ENCODE results near the gene ANKS1B. TPM values are rescaled to one million over a fixed set of nuclear protein-coding genes. Genes with fewer than 3 reads are reported as not detected.
"Not testable (repeated sequence)": the region's sequence is repeated elsewhere in the genome, so short reads cannot be mapped to it uniquely, and the experiment has no call there.

Gene ANKS1B
- total RNA-seq, 2 experiments from 2014 or later = 0.21 to 0.36 TPM

- ChIA-PET CTCF (no interaction called here), POLR2A (no interaction called here)
Measured at GRCh38 chr12:99769396-99769980, 215.2 kb downstream of the ANKS1B start.

GRCh38 chr12:99768758-99769157 is 216.0 kb downstream of the ANKS1B start:
- POLR2A ChIA-PET = no interaction called here
- CTCF ChIA-PET = no interaction called here

GRCh38 chr12:99767809-99768208 is 216.9 kb downstream of the ANKS1B start:
- POLR2A ChIA-PET = no interaction called here
- CTCF ChIA-PET = no interaction called here

GRCh38 chr12:99766408-99766807 is 218.3 kb downstream of the ANKS1B start:
- ChIA-PET CTCF (no interaction called here), POLR2A (no interaction called here)

- POLR2A ChIA-PET = no interaction called here
- CTCF ChIA-PET = interaction anchor here (0.5 kb wide), 1 partner anchor 1390 kb away, joined by 3 read pairs; no protein-coding TSS in a partner anchor
Measured at GRCh38 chr12:99765469-99766114, 219.1 kb downstream of the ANKS1B start.

- ChIA-PET POLR2A (no interaction called here), CTCF (no interaction called here)
Measured at GRCh38 chr12:99759444-99759843, 225.3 kb downstream of the ANKS1B start.

- CTCF ChIA-PET = no interaction called here
- POLR2A ChIA-PET = no interaction called here
Measured at GRCh38 chr12:99758997-99759396, 225.7 kb downstream of the ANKS1B start.

- ChIA-PET POLR2A (no interaction called here), CTCF (no interaction called here)
Measured at GRCh38 chr12:99752740-99753139, 232.0 kb downstream of the ANKS1B start.

- ChIA-PET POLR2A (no interaction called here), CTCF (no interaction called here)
Measured at GRCh38 chr12:99746538-99746937, 238.2 kb downstream of the ANKS1B start.

- ChIA-PET POLR2A (no interaction called here), CTCF (no interaction called here)
Measured at GRCh38 chr12:99745895-99746294, 238.8 kb downstream of the ANKS1B start.

GRCh38 chr12:99745121-99745520 is 239.6 kb downstream of the ANKS1B start:
- CTCF ChIA-PET = no interaction called here

GRCh38 chr12:99736760-99737269 is 247.9 kb downstream of the ANKS1B start:
- CTCF ChIA-PET = no interaction called here

More at GRCh38 chr12:99745121-99745520, 239.6 kb downstream of the ANKS1B start:
- POLR2A ChIA-PET = no interaction called here

GRCh38 chr12:99732131-99732530 is 252.6 kb downstream of the ANKS1B start:
- CTCF ChIA-PET = no interaction called here
- POLR2A ChIA-PET = no interaction called here

More at GRCh38 chr12:99736760-99737269, 247.9 kb downstream of the ANKS1B start:
- POLR2A ChIA-PET = no interaction called here

- ChIA-PET POLR2A (no interaction called here), CTCF (no interaction called here)
Measured at GRCh38 chr12:99722690-99723486, 261.8 kb downstream of the ANKS1B start.

- ChIA-PET POLR2A (no interaction called here), CTCF (no interaction called here)
Measured at GRCh38 chr12:99721715-99722275, 262.9 kb downstream of the ANKS1B start.

GRCh38 chr12:99720083-99720465 is 264.7 kb downstream of the ANKS1B start:
- CTCF ChIA-PET, POLR2A ChIA-PET: not testable (repeated sequence)

- CTCF ChIA-PET, POLR2A ChIA-PET: not testable (repeated sequence)
Measured at GRCh38 chr12:99719411-99720082, 265.2 kb downstream of the ANKS1B start.

GRCh38 chr12:99715841-99716510 is 268.8 kb downstream of the ANKS1B start:
- CTCF ChIA-PET, POLR2A ChIA-PET: not testable (repeated sequence)

GRCh38 chr12:99714921-99715320 is 269.8 kb downstream of the ANKS1B start:
- CTCF ChIA-PET, POLR2A ChIA-PET: not testable (repeated sequence)
